NB4 (cell line): ENCODE measurements around the gene FGF14.

Experiments used
- CTCF ChIP-seq: IDR thresholded peaks from one replicate; pipeline ENCODE4 v1.5.1; 2012; ENCODE audit warnings: low read depth, low read length
- MAX ChIP-seq: IDR thresholded peaks from 2 replicates; pipeline ENCODE4 v1.6.1; 2011; ENCODE audit warnings: low read depth, low read length
- MYC ChIP-seq: IDR thresholded peaks from 2 replicates; pipeline ENCODE4 v1.6.1; 2011; ENCODE audit warnings: low read depth, low read length
- POLR2A ChIP-seq: IDR thresholded peaks from 2 replicates; pipeline ENCODE4 v1.6.1; 2011; ENCODE audit warnings: mild to moderate bottlenecking; ENCODE audit not compliant: insufficient read length; ENCODE audit errors: extremely low read depth

- TF ChIP-seq CTCF: no peak
- no peak for TF ChIP-seq POLR2A
- no peak for TF ChIP-seq MAX
- TF ChIP-seq MYC: no peak
Observed at GRCh38 chr13:102236341-102236740, 165.5 kb downstream of the FGF14 start.
